HG03103 (cell line): ENCODE data around the gene APIP.

Experiments
- ATAC-seq: cut with Tn5 transposase; IDR thresholded peaks from one replicate; pipeline ENCODE4 v1.9.1; 2021; ENCODE audit warnings: low read depth; ENCODE audit not compliant: unreplicated experiment

The APIP gene

GRCh38 chr11:34890812-34891211, 25.4 kb downstream of the APIP start:
- ATAC-seq: no peak

DNA sequence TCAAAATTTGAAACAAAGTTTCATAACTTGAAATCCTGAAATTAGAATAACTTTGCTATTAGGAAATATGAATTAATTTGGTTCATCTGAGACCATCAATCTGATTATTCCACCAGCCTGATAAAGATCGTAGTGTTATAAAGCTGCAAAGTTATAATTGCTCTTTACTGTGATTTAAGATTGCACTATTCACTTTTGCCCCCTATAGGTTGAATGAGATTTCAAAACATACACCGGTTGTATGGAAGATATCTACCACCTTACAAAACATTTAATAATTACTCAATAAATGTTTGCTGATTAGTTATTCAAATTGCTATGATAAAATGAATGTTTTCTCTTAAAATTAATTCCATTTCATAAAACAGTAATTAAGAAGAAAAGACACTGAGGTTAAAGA, 26.1 kb downstream of the APIP start:
- ATAC-seq: no peak

DNA sequence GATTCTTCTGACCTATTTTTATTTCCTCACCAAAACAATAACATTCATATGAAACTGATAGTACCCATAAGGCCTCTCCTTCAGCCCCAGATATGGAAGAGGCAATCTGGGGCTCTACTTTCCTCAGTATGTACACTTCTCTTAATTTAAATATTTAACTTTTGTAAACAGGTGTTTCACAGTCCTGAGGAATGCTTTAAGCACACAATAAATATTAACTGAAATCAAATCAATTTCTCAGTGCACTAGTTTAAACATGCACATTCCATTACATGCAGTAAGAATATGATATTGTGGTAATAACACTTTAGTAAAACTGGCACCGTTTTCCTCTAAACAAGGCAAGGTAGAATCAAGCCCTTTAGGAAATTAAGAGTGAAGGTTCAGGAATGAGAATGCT, 28.9 kb downstream of the APIP start:
- ATAC-seq: no peak

DNA sequence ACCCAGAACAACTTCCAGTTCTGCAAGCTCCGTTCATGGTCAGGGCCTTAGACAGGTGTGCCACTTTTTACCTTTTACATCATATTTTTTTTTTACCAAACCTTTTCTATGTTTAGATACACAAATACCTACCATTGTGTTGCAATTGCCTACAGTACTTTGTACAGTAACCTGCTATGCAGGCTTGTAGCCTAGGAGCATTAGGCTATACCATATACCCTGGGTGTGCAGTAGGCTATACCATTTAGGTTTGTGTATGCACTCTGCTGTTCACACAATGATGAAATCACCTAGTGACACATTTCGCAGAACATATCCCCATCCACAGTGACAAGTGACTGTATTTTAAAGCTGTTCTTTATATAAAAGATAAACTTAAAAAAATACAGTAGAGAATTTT, 29.6 kb downstream of the APIP start:
- no peak for ATAC-seq

- ATAC-seq: no peak
These were observed 34.3 kb downstream of the APIP start for GRCh38 chr11:34881900-34882299.

GRCh38 chr11:34877375-34877975, 38.7 kb downstream of the APIP start:
- ATAC-seq: no peak

DNA sequence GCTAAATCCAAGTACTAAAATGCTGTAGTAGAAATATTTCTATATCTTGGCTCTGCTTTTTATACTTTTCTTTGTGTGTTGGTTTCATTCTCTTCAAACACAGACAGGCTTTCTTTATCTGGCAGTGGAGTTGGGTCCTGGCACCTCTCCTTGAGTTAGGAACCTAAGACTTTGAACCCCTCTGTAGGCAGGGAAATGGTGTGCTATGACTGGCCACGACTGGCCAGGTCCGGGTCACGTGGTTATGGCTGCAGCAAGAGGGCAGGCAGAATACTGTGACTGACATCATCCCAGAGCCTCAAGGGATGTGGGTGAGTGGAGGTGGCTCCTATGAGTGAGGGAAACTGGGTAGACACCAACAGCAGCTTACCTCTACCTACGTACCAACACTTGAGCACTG, 42.0 kb downstream of the APIP start:
- ATAC-seq: no peak

DNA sequence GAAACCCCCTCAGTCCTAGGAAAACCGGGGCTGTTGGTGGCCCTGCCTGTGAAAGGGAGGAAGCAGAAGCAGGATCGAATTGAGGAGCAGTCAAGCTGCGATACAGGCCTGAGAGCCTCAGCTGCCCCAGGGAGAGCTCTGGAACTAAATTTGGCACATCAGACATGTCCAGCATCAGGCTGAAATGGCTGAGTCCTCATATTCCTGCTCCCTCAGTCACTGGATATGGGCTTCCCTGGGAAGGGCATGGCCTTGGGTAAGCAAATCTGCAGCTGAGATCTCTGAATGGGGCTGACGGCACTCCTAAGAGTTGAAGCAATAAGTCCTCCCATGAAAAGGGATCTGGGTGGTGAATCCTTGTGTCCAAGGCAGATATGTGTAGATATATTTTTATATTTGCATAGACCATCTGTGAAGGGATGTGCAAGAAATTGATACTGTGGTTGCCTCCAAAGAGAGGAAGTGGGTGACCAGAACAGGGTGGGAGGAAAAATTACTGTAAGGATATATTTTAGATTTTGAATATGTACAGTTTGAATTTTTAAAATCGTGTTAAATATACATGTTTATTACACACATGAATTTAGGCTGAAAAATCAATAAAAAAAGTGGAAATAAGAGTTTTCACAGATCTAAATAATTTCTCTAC, 45.5 kb downstream of the APIP start:
- ATAC-seq: no peak

DNA sequence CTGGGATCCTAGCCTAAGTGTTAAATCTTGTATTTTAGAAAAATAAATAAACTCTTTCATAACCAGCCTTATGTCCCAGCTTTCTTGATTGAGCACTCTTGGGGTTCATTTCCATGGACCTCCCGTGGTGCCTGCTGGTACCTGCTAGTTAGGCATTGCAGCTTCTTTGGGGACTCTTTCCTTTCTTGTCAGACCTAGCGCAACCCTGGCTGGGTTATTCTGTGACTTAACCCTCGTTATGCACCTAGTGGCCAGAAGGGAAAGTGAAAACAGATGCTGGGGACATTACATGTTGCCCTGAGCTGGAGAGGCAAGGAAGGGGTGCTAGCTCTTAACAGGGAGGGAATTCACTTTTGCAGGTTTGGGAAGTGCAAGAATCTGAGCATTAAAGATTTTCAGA, 46.8 kb downstream of the APIP start:
- no peak for ATAC-seq

- no peak for ATAC-seq
These were observed 49.8 kb downstream of the APIP start for GRCh38 chr11:34866375-34866774.

GRCh38 chr11:34865261-34865660, 50.9 kb downstream of the APIP start:
- no peak for ATAC-seq

DNA sequence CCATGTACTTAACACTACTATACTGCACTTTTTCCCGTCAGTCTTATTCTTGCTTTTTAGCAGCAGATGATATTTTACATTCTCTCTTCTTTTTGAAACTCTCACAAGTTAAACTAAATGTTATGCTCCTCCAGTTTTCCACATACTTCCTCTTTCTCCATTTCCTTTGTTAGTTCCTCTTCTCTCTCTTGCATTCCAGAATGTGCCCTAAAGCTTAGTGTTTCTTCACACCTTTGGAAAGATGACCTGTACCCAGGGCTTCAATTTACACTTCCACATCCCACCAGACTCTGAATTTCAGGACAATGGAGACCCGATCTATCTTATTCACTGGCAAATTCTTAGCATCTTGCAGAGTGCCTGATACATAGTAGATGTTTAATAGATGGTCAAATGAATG, 51.8 kb downstream of the APIP start:
- ATAC-seq: no peak

DNA sequence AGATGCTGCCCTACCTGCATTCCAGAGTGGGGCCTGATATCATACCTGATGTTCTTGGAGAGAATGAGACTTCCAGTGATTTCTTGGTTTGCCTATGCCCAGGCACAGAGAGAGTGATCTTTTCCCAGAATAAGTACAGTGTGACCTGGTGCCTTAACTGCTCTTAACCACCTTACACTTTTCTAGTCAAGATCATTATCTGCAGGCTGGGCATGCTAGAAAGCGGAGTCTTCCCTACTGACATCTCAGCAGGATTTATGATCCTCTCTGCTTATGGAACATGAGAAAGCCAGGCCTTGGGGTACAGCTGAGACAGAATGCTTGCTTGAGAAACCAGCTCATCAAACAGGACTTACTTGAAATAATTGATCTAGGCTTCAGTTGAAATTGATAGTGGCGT, 53.1 kb downstream of the APIP start:
- no peak for ATAC-seq

GRCh38 chr11:34860518-34860917, 55.7 kb downstream of the APIP start:
- no peak for ATAC-seq

DNA sequence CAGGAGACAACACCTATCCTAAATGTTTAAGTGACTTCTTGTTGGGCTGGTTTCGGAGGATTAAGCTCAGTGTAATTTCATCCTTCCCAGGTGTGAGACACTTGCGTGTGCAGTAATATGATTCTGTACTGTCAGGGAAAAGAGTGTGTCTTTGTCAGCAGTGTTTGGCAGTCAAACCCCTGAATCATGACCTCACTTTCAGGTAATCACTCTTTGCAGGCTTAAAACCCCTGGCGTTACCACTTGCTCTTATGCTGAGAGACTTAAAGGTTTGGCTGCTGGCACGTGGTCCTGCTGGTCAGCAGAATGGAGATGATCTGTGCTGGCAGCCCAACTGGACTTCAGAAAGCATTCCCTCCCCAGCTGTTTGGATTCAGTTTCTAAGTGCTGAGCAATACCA, 56.1 kb downstream of the APIP start:
- no peak for ATAC-seq

DNA sequence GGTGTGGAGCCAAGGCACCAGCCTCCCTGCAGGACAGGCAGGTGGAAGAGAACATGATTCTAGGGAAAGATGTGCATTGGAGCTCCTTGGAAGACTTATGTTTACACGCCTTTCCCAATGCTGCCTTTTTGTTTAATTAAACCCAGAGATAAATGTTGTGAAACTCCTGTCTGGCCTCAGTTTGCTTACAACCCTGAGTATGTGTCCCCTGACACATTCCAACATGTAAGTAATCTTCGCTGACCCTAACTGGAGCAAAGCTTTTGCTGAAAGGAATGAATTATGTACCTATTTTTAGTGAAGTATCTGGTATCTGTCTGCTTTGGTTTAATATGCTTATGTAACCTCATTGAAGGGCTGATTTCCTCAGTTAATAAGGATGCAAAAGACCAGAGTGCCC, 56.7 kb downstream of the APIP start:
- ATAC-seq: no peak

- ATAC-seq: no peak
These were observed 58.7 kb downstream of the APIP start for GRCh38 chr11:34857463-34857862.

DNA sequence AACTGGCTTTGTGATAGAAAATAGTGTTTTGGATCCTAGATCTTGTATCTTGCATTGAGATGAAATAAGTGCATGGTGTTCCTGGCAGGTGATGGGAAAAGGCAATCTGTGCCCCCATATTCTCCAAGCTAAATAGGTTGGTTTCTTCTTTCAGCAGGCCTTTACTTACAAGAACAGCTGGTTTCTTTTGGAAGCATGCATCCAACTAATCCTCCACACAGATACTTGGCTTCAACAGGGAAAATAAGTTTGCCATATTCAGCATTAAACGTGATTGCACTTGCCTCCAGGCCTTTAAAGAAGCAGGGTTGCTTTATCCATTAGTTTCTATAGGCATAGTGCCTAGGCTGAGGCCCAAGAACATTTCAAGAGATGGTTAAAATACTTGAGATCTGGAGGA, 59.9 kb downstream of the APIP start:
- no peak for ATAC-seq

GRCh38 chr11:34855754-34856095, 60.5 kb downstream of the APIP start:
- no peak for ATAC-seq

DNA sequence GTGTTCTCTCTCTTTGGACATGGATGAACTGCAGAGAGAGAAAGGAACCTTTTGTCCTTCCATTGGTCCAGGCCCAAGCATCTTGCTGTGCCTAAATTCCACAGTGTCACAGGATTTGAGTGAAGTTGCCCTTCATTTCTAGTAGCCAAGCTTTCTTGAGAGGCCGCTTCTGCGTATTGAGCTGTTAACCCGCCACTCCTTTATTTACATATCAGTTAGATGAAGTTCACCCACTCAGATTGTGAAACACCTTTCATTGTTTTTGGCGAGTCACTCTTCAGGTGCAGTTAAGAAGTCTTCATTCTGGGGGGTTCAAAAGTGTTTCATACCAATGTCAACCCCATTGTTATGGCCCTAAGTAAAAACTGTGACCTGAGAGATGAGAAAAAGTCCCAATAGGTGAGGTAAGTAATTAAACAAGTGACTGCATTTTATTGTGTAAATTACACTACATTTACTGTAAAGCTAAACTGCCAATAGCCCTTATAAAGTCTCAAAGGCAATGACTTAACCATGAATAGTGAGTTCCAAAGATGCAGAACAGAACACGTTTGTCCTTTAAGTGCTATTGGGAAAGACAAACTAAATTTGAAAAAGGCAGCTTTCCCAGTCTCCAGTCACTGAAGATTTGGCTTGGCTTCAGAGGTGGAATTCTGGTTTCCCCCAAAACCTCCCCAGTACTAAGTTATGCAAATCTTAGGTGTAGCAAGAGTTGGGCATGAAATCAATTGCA, 61.0 kb downstream of the APIP start:
- ATAC-seq: no peak

DNA sequence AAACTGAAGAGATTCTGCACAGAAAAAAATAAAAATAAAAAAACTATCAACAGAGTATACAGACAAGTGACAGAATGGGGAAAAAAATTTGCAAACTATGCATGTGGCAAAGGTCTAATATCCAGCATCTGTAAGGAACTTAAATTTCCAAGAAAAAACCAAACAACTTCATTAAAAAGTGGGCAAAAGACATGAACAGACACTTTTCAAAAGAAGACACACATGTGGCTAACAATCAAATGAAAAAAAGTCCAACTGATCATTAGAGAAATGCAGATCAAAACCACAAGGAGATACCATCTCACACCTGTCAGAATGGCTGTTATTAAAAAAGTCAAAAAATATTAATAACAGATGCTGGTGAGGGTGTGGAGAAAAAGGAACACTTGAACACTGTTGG, 64.3 kb downstream of the APIP start:
- no peak for ATAC-seq

- no peak for ATAC-seq
These were observed 65.8 kb downstream of the APIP start for GRCh38 chr11:34850334-34850733.
